HG03575 (cell line): ENCODE measurements around the gene CD68.
A peak's percentile ranks its signal among the peaks of the same experiment; 100 is the strongest.

ENCODE experiments used
- ATAC-seq: cut with Tn5 transposase; IDR thresholded peaks from one replicate; pipeline ENCODE4 v1.9.1; 2021; ENCODE audit not compliant: unreplicated experiment, insufficient number of reproducible peaks, low FRiP score; ENCODE audit errors: extremely low read depth

CD68 gene

DNA sequence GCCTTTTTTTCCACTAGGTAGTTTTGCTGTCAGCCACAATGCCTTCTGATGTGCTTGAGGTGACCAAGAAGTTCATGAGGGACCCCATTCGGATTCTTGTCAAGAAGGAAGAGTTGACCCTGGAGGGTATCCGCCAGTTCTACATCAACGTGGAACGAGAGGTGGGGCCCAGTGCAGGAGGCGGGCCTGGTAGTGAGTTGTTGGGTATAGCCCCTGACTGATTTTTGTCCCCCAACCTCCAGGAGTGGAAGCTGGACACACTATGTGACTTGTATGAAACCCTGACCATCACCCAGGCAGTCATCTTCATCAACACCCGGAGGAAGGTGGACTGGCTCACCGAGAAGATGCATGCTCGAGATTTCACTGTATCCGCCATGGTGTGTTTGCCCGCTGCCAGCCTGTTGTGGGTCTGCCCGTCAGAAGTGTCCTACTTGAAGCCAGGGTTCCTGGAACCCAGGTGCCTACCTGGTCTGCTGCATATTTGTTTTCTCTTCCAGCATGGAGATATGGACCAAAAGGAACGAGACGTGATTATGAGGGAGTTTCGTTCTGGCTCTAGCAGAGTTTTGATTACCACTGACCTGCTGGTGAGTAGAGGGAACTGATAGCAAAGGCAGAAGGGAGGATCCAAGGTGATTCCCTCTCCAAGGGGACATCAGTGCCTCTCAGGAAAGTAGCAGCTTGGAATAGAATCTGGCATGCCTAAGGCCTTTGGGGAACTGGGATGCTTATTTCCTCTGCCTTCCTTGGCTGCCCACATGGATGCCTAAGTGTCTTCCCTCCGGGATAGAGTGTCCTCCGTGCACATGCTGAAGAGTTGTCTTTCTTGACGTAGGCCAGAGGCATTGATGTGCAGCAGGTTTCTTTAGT lies 1.9 kb upstream of the CD68 start:
- ATAC-seq: no peak

DNA sequence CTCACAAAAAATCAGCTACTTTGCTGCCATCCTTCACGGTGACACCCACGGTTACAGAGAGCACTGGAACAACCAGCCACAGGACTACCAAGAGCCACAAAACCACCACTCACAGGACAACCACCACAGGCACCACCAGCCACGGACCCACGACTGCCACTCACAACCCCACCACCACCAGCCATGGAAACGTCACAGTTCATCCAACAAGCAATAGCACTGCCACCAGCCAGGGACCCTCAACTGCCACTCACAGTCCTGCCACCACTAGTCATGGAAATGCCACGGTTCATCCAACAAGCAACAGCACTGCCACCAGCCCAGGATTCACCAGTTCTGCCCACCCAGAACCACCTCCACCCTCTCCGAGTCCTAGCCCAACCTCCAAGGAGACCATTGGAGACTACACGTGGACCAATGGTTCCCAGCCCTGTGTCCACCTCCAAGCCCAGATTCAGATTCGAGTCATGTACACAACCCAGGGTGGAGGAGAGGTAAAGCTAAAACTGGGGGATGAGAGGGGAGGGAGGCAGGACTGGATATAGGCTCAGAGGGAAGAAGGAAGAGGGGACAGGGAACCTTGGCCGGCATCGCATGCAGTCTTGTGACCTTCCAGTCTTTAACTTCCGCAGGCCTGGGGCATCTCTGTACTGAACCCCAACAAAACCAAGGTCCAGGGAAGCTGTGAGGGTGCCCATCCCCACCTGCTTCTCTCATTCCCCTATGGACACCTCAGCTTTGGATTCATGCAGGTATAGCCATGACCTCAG lies 581 bp downstream of the CD68 start:
- ATAC-seq: no peak

DNA sequence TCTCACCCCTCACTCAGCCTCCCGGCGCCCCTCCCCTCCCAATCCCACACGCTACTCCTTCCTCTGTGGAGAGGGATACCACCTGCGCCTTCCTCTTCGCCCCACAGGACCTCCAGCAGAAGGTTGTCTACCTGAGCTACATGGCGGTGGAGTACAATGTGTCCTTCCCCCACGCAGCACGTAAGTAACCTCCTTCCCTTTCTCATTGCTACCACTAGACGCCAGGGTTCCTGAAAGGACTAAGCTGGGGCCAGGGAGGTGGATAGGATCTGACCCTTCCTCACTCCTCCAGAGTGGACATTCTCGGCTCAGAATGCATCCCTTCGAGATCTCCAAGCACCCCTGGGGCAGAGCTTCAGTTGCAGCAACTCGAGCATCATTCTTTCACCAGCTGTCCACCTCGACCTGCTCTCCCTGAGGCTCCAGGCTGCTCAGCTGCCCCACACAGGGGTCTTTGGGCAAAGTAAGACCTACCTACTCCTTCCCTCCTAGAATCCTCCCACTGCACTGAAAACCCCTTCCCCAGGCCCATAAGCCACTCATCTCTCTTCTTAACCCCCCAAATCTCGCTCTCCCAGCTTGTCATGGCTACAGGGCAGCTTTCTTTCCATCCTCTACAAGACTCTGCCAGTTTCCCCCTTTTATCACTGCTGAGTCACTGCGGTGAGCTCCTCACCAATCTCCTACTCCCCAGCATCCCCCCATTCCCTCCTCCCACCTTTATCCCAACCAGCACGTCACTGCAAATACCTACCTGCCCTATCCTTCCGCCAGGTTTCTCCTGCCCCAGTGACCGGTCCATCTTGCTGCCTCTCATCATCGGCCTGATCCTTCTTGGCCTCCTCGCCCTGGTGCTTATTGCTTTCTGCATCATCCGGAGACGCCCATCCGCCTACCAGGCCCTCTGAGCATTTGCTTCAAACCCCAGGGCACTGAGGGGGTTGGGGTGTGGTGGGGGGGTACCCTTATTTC lies 1.5 kb downstream of the CD68 start:
- ATAC-seq: no peak

DNA sequence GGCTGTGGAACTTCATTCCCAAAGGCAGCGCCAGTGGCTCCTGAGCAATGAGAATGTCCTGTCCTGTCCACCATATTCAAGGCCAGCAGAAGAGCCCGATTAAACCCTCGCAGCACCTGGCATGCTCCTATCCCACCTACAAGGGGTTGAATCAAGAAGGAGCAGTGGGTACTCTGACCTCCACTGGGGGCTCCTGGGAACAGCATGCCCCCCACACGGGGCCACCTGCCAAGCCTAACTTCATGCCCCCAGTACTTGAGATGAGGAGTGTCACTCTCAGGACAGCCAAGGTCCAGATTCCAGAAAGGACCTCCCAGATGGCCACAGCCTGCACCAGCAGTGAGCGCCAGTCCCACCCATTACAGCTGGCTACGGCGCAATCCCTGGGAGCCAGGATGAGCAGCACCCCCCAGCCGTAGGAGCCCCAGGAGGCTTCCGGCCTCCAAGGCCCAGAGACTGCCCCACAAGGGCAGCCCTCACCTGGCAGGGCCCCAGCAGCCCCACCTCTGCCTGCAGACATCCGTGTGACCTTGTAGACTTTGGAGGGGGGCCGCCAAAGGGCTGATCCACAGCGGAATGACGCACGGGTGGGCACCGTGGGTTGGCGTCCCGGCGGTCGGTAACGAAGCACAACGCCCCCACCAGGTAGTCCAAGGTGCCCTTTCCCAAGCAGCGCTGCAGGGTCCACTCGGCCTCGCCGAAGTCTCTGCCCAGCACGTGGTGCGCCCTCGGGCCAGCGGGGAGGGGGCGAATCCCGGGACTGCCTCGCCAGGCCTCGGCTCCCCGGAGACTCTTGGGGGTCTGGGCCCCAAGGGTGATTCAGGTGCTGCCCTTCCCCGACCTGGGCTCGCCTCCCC lies 3.2 kb downstream of the CD68 start:
- no peak for ATAC-seq

DNA sequence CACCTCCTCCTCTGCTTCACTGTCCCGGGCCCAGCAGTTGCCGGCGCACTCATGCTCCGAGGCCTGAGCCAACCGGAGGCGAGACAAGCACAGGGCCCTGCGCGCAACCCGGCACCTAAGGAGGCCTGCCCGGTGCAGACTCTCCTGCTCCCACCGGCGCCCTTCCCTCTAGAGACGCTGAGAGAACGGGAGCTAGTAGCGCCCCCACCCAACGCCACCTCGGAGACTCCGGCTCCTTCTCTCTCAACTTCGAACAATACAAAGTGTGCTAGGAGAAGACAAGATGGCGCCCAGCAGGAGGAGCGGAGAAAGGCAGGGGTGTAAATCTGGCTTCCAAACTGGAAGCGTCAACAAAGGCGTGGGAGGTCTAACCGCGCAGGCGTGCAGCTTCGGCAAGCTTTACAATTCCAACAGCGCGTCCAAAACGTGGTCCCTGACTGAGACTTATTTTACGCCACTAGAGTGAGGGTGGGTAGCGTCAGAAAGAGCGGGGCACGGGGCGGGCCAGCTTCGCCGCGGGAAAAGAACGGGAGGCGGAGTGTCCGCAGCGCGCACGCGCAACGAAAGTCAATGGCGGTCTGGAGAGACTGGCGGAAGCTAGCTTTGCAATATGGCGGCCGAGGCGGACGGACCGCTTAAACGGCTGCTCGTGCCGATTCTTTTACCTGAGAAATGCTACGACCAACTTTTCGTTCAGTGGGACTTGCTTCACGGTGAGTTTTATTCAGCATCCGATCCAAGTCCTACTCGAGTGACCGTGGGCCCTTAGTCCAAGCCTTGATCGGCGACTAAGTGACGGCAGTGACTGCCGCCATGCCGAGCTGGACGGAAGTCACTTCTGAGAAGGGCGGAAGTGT lies 4.0 kb downstream of the CD68 start, which contains the start of gene MPDU1:
Gene MPDU1 (plus strand): TSS at position 600 of the 857 bp plus-strand sequence. CDS start 11 bp downstream, at position 611.
- ATAC-seq: peak; percentile 38

DNA sequence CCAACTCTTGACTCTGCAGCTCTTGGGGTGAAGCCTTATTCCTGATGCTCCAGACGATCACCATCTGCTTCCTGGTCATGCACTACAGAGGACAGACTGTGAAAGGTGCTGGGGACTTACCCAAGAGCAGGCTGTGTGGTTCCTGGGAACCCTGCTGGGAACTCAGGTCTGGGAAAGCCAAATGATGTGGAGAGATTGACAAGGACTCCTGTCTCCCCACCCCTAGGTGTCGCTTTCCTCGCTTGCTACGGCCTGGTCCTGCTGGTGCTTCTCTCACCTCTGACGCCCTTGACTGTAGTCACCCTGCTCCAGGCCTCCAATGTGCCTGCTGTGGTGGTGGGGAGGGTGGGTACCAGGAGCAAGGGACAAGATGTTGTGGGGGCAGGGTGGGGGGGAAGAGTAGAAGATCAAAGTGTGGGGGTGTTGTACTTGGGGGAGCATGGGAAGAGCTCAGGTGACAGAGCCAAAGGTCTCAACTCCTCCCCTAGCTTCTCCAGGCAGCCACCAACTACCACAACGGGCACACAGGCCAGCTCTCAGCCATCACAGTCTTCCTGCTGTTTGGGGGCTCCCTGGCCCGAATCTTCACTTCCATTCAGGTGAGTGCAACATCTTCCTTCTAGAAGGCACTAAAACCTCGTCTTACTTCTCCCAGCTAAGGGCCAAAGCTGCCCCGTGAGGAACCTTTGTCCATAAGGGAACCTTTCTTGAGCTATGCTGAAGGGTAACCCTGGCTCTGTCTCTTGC lies 7.4 kb downstream of the CD68 start:
- no peak for ATAC-seq

DNA sequence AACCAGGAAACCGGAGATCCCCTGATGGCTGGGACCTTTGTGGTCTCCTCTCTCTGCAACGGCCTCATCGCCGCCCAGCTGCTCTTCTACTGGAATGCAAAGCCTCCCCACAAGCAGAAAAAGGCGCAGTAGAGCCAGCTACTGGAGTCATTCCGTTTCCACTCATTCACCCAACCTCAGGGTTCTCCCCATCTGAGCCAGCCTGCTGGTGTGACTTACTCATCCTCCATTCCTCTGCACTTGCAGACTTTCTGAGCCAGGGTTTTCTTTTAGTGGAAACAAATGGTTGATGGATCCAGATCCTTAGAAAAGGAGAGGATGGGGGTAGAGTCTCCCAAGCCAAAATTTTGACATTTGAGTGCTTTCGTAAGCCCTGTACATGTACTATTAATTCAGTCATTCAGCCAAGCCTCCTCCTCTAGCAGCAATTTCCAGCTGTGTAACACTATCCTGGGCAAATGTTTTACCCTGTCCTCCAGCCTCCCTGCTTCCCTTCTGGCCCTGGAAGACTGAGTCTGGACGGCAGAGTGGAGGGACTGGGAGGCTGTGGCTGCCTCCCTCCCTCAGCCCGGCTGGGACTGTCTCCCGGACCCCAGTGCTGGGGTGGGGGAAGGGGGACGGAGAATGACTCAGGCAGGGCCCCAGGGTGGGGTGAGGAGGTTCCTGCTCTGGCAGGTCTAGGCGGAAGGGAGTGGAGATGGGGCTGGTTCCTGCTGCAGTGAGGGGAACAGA lies 8.1 kb downstream of the CD68 start:
- ATAC-seq: no peak

DNA sequence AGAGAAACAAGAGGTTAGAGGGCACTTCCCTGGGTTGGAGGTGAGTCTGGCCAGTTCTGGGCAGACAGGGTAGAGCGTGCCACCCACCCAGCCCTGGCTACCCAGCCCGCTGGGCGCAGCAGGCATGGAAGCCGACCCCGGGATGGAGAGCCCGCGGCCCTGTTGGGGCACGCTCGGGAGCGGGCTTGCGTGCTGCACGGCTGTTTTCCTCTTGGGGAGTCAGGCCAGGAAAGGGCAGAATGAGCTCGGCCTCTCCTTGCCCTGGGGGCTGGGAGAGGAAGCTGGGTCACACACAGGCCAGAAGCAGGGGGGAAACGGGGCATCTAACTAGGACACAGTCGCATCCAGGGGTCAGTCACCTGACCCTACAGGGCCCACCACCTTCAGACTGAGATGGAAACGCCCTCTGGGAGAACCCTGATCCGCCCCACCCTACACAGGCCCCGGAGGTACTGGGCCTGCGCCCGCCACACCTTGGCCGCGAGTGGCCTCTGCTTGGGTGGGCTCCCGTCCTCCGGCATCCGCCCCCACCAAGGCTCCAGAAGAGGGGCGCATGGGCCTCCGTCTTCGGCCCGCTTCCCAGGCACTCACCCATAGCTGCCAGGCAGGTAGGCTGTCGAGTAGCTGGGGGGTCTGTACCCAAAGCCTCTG lies 9.2 kb downstream of the CD68 start:
- ATAC-seq: no peak

DNA sequence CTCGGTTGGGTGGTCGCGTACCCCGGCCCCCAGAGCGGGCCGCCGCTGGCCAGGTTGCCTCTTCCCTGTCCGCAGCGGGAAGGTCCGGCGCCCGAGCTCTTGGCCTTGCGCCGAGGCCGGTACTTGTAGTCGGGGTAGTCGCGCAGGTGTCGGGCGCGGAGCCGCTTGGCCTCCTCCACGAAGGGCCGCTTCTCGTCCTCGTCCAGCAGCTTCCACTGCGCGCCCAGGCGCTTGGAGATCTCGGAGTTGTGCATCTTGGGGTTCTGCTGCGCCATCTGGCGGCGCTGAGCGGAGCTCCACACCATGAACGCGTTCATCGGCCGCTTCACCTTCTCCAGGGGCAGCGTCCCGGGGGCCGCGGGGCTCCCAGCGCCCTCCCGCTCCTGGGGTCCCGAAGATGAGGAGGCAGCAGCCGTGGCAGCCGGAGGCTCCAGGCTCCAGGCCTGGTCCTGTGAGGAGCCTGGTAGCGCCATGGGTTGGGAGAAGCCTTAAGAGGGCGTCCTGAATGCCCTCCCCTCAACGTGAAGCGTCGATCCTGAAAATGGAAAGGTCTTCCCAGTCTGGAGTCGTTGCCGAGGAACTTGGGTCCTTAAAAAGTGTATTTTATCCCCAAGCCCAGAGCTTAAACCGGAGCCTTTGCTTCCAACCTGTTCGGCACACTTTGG lies 9.9 kb downstream of the CD68 start:
- ATAC-seq: no peak

DNA sequence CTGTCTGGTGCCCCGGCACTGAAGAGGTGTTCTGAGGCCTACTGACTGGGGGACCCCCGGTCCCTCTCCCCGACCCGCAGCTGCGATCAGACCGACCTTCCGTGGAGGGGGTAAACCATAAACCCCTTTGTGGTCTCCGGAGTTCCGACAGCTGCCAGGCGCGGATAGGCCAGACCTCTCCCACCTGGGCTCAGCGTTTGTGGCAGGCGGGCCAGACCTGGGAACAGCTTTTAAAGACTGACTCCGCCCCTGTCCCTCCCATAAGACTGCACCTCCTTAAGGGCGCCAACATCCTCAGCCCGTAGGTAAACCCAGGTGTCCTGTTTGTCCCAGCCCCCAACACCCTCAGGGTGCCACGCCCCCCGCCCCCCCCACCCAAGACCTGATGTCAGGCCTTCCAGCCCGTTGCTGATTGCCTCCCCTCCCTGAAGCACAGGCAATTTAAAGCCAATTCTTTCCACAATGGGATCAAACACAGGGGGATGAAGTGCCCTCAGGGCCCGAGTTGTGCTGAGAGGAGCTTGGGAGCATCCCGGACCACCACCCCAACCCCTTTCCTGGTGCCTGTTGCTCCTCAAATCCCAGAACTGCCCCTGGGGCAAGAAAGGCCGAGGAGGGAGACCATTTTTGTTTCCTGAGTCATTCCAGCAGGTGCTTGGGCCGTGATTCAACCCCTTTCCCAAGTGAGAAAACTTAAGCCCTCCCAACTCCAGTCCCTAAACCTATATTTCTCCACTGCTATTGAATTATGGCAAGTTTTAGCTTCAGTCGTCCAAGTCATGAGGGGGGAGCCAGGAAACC lies 10.7 kb downstream of the CD68 start, which contains the start of gene SOX15:
Gene SOX15 (minus strand): TSS at position 204 of the 801 bp plus-strand sequence. CDS start 418 bp downstream, outside the sequence.
- ATAC-seq: no peak

DNA sequence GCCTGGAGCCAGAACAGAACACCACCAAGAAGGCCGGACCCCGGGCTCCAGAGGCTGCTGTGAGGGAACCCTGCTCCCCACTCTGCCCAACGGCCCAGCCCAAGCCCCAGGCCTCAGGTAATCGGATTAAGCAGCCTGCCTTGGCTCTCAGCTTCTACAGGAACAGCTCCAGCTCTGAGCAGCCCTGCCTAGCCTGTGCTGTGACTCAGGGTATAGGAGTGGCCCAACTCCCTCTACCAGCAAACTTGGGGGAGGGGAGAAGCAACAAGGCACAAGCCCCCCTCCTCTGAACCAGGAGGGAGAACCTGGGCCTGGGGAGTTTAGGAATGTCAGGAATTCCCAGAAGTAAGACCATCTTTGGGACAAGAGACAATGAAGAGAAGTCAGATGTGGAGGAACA lies 11.3 kb downstream of the CD68 start:
- no peak for ATAC-seq

DNA sequence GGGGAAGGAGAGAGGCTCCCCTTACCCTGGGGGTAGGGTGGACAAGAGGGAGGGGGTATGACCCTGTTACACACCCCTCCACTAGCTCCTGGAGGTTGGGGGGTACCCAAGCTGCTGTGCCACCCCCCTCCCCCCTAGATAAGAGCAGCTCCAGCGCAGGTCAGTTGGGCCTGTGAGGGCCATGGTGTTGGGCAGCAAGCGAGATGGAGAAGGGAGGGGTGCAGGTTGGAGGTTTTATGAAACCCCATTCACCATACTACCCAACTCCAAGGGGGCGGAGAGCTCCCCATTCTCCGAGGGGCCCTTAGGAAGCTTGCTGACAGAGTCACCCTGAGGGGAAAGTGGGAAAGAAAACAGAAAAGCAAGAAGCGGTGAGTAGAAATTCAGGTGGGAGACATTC lies 12.2 kb downstream of the CD68 start:
- no peak for ATAC-seq

DNA sequence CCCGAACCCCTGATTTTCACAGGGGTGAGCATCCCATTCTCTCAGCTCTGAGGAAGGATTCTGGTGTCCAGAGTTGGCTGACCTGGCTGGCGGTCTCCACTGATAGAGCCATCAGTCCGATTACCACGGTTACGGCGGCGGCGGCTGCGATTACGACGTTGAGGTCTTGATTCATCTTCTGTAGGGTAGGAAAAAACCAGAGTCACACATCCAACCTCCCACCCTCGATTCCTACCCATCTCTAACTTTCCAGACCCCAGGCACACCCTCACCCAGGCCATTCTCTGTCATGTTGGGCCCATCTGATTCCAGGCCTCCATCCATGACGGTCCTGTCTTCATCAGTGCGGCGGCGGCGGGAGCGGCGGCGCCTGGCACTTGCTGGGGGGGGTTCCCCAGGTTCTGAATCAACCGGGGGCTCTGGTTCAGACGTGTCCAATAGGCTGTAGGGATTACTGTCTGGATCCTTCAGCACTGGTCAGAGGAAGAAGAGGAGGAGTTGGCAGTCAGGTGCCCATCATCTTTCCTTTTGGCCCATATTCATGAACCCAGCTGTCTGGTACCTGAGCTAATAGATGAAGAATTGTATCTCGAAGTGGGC lies 13.1 kb downstream of the CD68 start:
- no peak for ATAC-seq

DNA sequence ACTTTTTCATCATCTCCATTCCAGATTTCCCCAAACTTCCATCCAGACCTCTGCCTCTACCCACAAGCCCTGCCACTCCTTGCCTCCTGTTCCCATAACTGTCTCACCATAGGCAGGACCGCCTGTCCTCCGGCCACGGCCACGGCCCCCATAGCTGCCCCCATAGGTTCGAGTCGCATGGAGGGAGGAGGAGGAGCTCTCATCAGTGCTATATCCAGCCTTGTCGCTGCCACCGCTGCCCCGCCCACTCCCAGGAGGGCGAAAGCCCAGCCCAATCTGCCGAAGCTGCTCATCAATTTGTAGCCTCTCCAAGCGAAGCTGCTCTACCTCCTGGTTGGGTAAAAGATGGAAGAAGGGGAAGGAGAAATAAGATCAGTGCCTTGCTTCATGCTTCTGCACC lies 13.9 kb downstream of the CD68 start:
- ATAC-seq: no peak
